HCT116 (cell line): ENCODE measurements around the gene APLF. TPM values are rescaled to one million over a fixed set of nuclear protein-coding genes. Genes with fewer than 3 reads are reported as not detected.

Source experiments
- ATAC-seq: fragments of 200-7000 bp; cut with Tn5 transposase; 2 replicates; pipeline ENCODE4 v1.9.1; 2020; ENCODE audit warnings: mild to moderate bottlenecking, moderate library complexity
- BruUV-seq: library from RNA; stranded (reverse); fragments of 400-500 nt; replicated peaks from 2 replicates; lab custom pipeline; 2021; lab: Mats Ljungman, UMichigan
- CTCF ChIA-PET: fragments of 300-600 bp; sonication (Branson Sonifier 250); formaldehyde crosslinking; loops from one replicate; lab custom pipeline; 2021; ENCODE audit warnings: antibody characterized with exemption; lab: Charles Lee
- POLR2A ChIA-PET: fragments of 300-600, 350-600 bp; sonication (Branson Sonifier 250); formaldehyde crosslinking; loops from one replicate; lab custom pipeline; 2021; ENCODE audit warnings: antibody characterized with exemption; lab: Charles Lee
- RAD21 ChIA-PET, 2 experiments: fragments of 300-600 bp; sonication (Branson Sonifier 250); formaldehyde crosslinking; loops; one replicate each; lab custom pipeline; 2023; ENCODE audit warnings: low total read pairs in 2 of 2; ENCODE audit not compliant: uncharacterized antibody in 2 of 2, unreplicated experiment in 2 of 2, low non-redundant PET in 1 of 2; lab: Charles Lee
- DNase-seq: peaks from one replicate; pipeline ENCODE4 v3.0.0-alpha.2; 2010; ENCODE audit warnings: low read depth, low spot score
- H2AFZ ChIP-seq: fragments of 200-600 bp; shearing (Covaris generic), sonication (generic); 2 replicates; pipeline ENCODE4 v1.6.1; 2017; ENCODE audit warnings: low read depth, mixed run types, mixed read lengths, antibody characterized with exemption, low read length; ENCODE audit not compliant: poor library complexity, severe bottlenecking
- H3K27ac ChIP-seq: 2 replicates; pipeline ENCODE4 v1.5.1; 2012; ENCODE audit warnings: low read depth, low read length
- H3K27me3 ChIP-seq: fragments of 200-600 bp; sonication (generic); 2 replicates; pipeline ENCODE4 v1.6.1; 2016; ENCODE audit warnings: mixed run types, low read length, mixed read lengths; ENCODE audit not compliant: insufficient read depth
- H3K36me3 ChIP-seq, 2 experiments: fragments of 200-500 bp in 1 of 2; fragments of 200-600 bp in 1 of 2; sonication (Bioruptor generic) in 1 of 2; sonication (generic) in 1 of 2; 2 replicates each; pipeline versions ENCODE4 v1.5.1 to v1.6.1; 2014 to 2016; ENCODE audit warnings: low read length in 2 of 2, inconsistent platforms in 1 of 2, mixed read lengths in 1 of 2, mixed run types in 1 of 2; ENCODE audit not compliant: insufficient read depth in 2 of 2, control insufficient read depth in 1 of 2
- H3K4me1 ChIP-seq, 2 experiments: fragments of 200-600 bp in 1 of 2; sonication (generic) in 1 of 2; 2 replicates each; pipeline versions ENCODE4 v1.5.1 to v1.6.1; 2012 to 2017; ENCODE audit warnings: low read length in 2 of 2, inconsistent platforms in 1 of 2, mild to moderate bottlenecking in 1 of 2, mixed read lengths in 1 of 2, mixed run types in 1 of 2, moderate library complexity in 1 of 2; ENCODE audit not compliant: insufficient read depth in 2 of 2, control insufficient read depth in 1 of 2
- H3K4me2 ChIP-seq: fragments of 200-600 bp; sonication (generic); 2 replicates; pipeline ENCODE4 v1.6.1; 2017; ENCODE audit warnings: mixed run types, low read length, mixed read lengths
- H3K4me3 ChIP-seq, 2 experiments: fragments of 200-600 bp in 1 of 2; sonication (generic) in 1 of 2; replicated peaks in 1 of 2; 2 replicates each; pipeline ENCODE4 v1.5.1; 2011 to 2016; ENCODE audit warnings: low read length in 2 of 2, control low read depth in 1 of 2, low read depth in 1 of 2, mild to moderate bottlenecking in 1 of 2, mixed read lengths in 1 of 2, mixed run types in 1 of 2
- H3K79me2 ChIP-seq: fragments of 200-600 bp; sonication (generic); 2 replicates; pipeline ENCODE4 v1.6.1; 2017; ENCODE audit warnings: mild to moderate bottlenecking, mixed run types, low read length, moderate library complexity, mixed read lengths; ENCODE audit not compliant: insufficient read depth
- H3K9ac ChIP-seq: fragments of 200-600 bp; sonication (generic); 2 replicates; pipeline ENCODE4 v1.6.1; 2016; ENCODE audit warnings: low read length, mixed read lengths
- H3K9me2 ChIP-seq: fragments of 200-600 bp; sonication (generic), shearing (Covaris generic); 2 replicates; pipeline ENCODE4 v1.6.1; 2017; ENCODE audit warnings: mixed run types, mild to moderate bottlenecking, moderate library complexity; ENCODE audit not compliant: insufficient read depth
- H3K9me3 ChIP-seq, 2 experiments: fragments of 200-500 bp in 1 of 2; fragments of 200-600 bp in 1 of 2; sonication (Bioruptor generic) in 1 of 2; sonication (generic) in 1 of 2; 2 replicates each; pipeline ENCODE4 v1.6.1; 2014 to 2017; ENCODE audit warnings: low read length in 2 of 2, mixed read lengths in 2 of 2, inconsistent platforms in 1 of 2, low read depth in 1 of 2, mild to moderate bottlenecking in 1 of 2, mixed run types in 1 of 2, moderate library complexity in 1 of 2; ENCODE audit not compliant: control insufficient read depth in 1 of 2, insufficient read depth in 1 of 2
- H4K20me1 ChIP-seq: fragments of 200-600 bp; sonication (generic), shearing (Covaris generic); 2 replicates; pipeline ENCODE4 v1.6.1; 2017; ENCODE audit warnings: mixed run types, mild to moderate bottlenecking, moderate library complexity; ENCODE audit not compliant: insufficient read depth
- CBX3 ChIP-seq: IDR thresholded peaks from 2 replicates; pipeline ENCODE4 v1.6.1; 2012; ENCODE audit warnings: low read depth
- CEBPB ChIP-seq: IDR thresholded peaks from 2 replicates; pipeline ENCODE4 v1.6.1; 2012; ENCODE audit warnings: low read depth
- ELF1 ChIP-seq: IDR thresholded peaks from 2 replicates; pipeline ENCODE4 v1.6.1; 2012; ENCODE audit warnings: low read depth, borderline replicate concordance
- EZH2phosphoT487 ChIP-seq: fragments of 200-600 bp; IDR thresholded peaks from 2 replicates; pipeline ENCODE4 v1.6.1; 2018; ENCODE audit warnings: antibody characterized with exemption, borderline replicate concordance
- JUND ChIP-seq: IDR thresholded peaks from 2 replicates; pipeline ENCODE4 v1.6.1; 2012
- POLR2A ChIP-seq: IDR thresholded peaks from 2 replicates; pipeline ENCODE4 v1.7.0; 2011; ENCODE audit warnings: borderline replicate concordance; ENCODE audit not compliant: insufficient read depth, insufficient read length; ENCODE audit errors: extremely low read depth
- POLR2AphosphoS5 ChIP-seq: IDR thresholded peaks from 2 replicates; pipeline ENCODE4 v1.6.1; 2011; ENCODE audit warnings: mild to moderate bottlenecking, low read depth, low read length, moderate library complexity
- RAD21 ChIP-seq: IDR thresholded peaks from 2 replicates; pipeline ENCODE4 v1.6.1; 2012; ENCODE audit warnings: low read depth, mild to moderate bottlenecking
- SIN3A ChIP-seq: IDR thresholded peaks from 2 replicates; pipeline ENCODE4 v1.6.1; 2012; ENCODE audit warnings: low read depth
- YY1 ChIP-seq: IDR thresholded peaks from 2 replicates; pipeline ENCODE4 v1.6.1; 2011; ENCODE audit warnings: low read length, low read depth, moderate library complexity, mild to moderate bottlenecking; ENCODE audit not compliant: insufficient replicate concordance; ENCODE audit errors: extremely low read depth
- ZFX ChIP-seq: fragments of 450-650 bp; IDR thresholded peaks from 2 replicates; pipeline ENCODE4 v1.6.1; 2017
- ZNF274 ChIP-seq: fragments of 200-500 bp; sonication (Bioruptor generic); IDR thresholded peaks from 2 replicates; pipeline ENCODE4 v1.6.1; 2014; ENCODE audit warnings: mild to moderate bottlenecking, low read depth, low read length, inconsistent platforms
- intact Hi-C: fragments of 100-400 bp; cut with micrococcal nuclease; formaldehyde crosslinking; loops from 2 replicates; pipeline ENCODE4 v1.10.0; 2022
- total RNA-seq: library from RNA; stranded (reverse); gene quantifications from one replicate; pipeline ENCODE4 v1.2.1, GENCODE V29; 2021; ENCODE audit not compliant: unreplicated experiment
- TF ChIP-seq, protein P1 (sequence below): IDR thresholded peaks from 2 replicates; pipeline ENCODE4 v1.6.1; 2012

Gene APLF
- total RNA-seq, 1 experiment from 2014 or later, result 1.6 TPM

DNA sequence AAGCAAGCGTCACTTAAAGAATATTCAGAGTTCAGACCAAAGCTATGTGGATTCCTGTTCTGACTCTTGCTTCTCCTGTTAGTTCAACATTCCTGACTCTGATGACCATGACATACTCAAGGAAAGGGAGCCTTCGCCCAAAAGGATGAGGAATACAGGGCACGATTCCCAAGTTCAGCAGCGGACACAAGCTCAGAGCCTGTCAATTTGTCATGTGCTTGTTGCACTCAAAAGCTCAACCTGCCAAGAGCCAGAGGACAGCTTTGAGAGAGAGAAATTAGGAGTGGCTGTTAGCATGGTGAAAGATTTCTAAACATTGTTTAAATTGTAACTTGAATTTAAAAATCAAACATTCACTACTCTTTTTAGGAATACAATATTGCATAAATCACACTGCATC, 33.3 kb downstream of the APLF start:
- ChIA-PET RAD21 (no interaction called here), CTCF (interaction anchor here (4.2 kb wide), 1 partner anchor 13 kb away, joined by 12 read pairs; no protein-coding TSS in a partner anchor), POLR2A (no interaction called here)
- Histone ChIP-seq H3K36me3 (no peaks in the 10 kb centered on the region), H3K4me3 (no peak overlapping the region), H3K4me1 (no peaks in the 10 kb centered on the region), H3K9me2 (no peaks in the 10 kb centered on the region), H3K27ac (no peak overlapping the region), H3K9me3 (no peaks in the 10 kb centered on the region; a peak in 1 of 4 replicates), H3K79me2 (no peaks in the 10 kb centered on the region), H3K9ac (no peak overlapping the region), H3K27me3 (no peaks in the 10 kb centered on the region), H4K20me1 (no peaks in the 10 kb centered on the region), H3K4me2 (no peak overlapping the region), H2AFZ (no peak overlapping the region)
- DNase-seq (no peak), ATAC-seq (no peak)
- intact Hi-C loops, result no loop called here
- TF ChIP-seq RAD21 (no peak), CBX3 (no peak), YY1 (no peak), ELF1 (no peak)
- no TSS peak for BruUV-seq

DNA sequence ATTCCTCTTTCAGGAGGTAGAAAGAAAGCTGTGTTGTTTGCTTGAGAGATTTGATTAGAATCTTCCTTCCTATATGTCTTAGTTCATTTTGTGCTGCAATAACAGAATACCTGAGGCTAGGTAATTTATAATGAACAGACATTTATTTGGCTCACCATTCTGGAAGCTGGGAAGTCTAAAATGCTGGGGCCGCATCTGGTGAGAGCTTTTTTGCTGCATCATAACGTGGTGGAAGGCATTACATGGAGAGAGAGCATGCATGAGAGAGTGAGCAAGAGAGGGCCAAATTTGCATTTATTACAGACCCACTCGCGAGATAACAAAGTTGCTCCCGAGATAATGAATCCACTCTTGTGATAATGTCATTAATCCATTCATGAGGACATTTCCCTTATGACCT, 34.4 kb downstream of the APLF start:
- intact Hi-C loops, result no loop called here
- H3K4me1 ChIP-seq, result no peaks in the 10 kb centered on the region
- ChIA-PET POLR2A (no interaction called here), RAD21 (no interaction called here), CTCF (interaction anchor here (4.2 kb wide), 1 partner anchor 14 kb away, joined by 12 read pairs; no protein-coding TSS in a partner anchor)
- H3K36me3 ChIP-seq, result no peaks in the 10 kb centered on the region
- H3K27ac ChIP-seq, result no peak overlapping the region
- no peak for ATAC-seq
- H2AFZ ChIP-seq, result no peak overlapping the region
- H3K9me3 ChIP-seq, result no peaks in the 10 kb centered on the region; a peak in 1 of 4 replicates
- DNase-seq, result no peak
- no peaks in the 10 kb centered on the region for H3K79me2 ChIP-seq
- TF ChIP-seq EZH2phosphoT487 (no peak), ZNF274 (no peak), YY1 (no peak), CEBPB (no peak), JUND (no peak), POLR2AphosphoS5 (no peak), ZFX (no peak), SIN3A (no peak), POLR2A (no peak)
- TF ChIP-seq, protein P1, sequence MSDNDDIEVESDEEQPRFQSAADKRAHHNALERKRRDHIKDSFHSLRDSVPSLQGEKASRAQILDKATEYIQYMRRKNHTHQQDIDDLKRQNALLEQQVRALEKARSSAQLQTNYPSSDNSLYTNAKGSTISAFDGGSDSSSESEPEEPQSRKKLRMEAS, result no peak
- no peak overlapping the region for H3K4me3 ChIP-seq
- BruUV-seq, result no TSS peak
- no peaks in the 10 kb centered on the region for H4K20me1 ChIP-seq
- no peak overlapping the region for H3K9ac ChIP-seq
- H3K27me3 ChIP-seq, result no peaks in the 10 kb centered on the region
- no peak overlapping the region for H3K4me2 ChIP-seq
- H3K9me2 ChIP-seq, result no peaks in the 10 kb centered on the region
